Articular chondrocyte of knee joint (primary cell): Measurements from ENCODE around the gene SMIM36. TPM values are rescaled to one million over a fixed set of nuclear protein-coding genes. Genes with fewer than 3 reads are reported as not detected.

Experiments
- small RNA-seq: library from RNA; depleted of rRNA; stranded (forward); fragments of <200 nt; gene quantifications from one replicate; pipeline ENCODE3, GENCODE V24; 2012
- total RNA-seq: library from RNA; depleted of rRNA; stranded (reverse); fragments of >200 nt; gene quantifications from 2 replicates; pipeline ENCODE4 v1.2.3, GENCODE V29; 2012

SMIM36 gene
- not detected in 2 replicates for total RNA-seq

GRCh38 chr17:55510986-55511721 lies at the start of gene SMIM36:
Gene SMIM36, minus strand, starts transcription at chr17:55511452.

GRCh38 chr17:55421179-55421934 lies 89.9 kb downstream of the SMIM36 start, which contains the start of gene MMD:
Gene MMD, minus strand, starts transcription at chr17:55421835. Its CDS starts 140 bp downstream, at chr17:55421695.

Small RNA genes within 50 kb of the gene (small RNA-seq; reads per million reads assigned to genes)
- gene RNU6-1249P, result not detected

Other genes starting within 250 kb of the SMIM36 start
- gene HLF, start 246.5 kb downstream of the SMIM36 start, total RNA-seq, result 0.22 and 0.26 TPM in 2 replicates
- 10.6 and 12.0 TPM in 2 replicates for gene MMD, start 89.6 kb downstream of the SMIM36 start, total RNA-seq
- 0.91 and 1.2 TPM in 2 replicates for gene TMEM100, start 211.4 kb upstream of the SMIM36 start, total RNA-seq
- 11.0 and 14.6 TPM in 2 replicates for gene PCTP, start 239.6 kb upstream of the SMIM36 start, total RNA-seq